Astrocyte of the cerebellum (primary cell): ENCODE results near the gene OTULINL.
"Not testable (repeated sequence)": the region's sequence is repeated elsewhere in the genome, so short reads cannot be mapped to it uniquely, and the experiment has no call there.

ENCODE experiments used
- DNase-seq: peaks from one replicate; pipeline ENCODE4 v3.0.0-alpha.2; 2011; ENCODE audit warnings: low read depth
- H3K4me3 ChIP-seq: 2 replicates; pipeline ENCODE4 v1.5.1; 2011; ENCODE audit warnings: mild to moderate bottlenecking, low read depth, low read length, moderate library complexity
- in situ Hi-C: cut with HindIII; loops from 2 replicates; pipeline ENCODE4 v1.10.0; 2017; ENCODE audit warnings: low sequenced_read_pairs
- TF ChIP-seq, protein P1 (sequence below): IDR thresholded peaks from 2 replicates; pipeline ENCODE4 v1.5.1; 2012; ENCODE audit warnings: low read length, low read depth, moderate library complexity, mild to moderate bottlenecking; ENCODE audit errors: missing control alignments

The OTULINL gene

GRCh38 chr5:14551211-14551610 lies 30.4 kb upstream of the OTULINL start:
- in situ Hi-C loops, result no loop called here
- TF ChIP-seq, protein P1, sequence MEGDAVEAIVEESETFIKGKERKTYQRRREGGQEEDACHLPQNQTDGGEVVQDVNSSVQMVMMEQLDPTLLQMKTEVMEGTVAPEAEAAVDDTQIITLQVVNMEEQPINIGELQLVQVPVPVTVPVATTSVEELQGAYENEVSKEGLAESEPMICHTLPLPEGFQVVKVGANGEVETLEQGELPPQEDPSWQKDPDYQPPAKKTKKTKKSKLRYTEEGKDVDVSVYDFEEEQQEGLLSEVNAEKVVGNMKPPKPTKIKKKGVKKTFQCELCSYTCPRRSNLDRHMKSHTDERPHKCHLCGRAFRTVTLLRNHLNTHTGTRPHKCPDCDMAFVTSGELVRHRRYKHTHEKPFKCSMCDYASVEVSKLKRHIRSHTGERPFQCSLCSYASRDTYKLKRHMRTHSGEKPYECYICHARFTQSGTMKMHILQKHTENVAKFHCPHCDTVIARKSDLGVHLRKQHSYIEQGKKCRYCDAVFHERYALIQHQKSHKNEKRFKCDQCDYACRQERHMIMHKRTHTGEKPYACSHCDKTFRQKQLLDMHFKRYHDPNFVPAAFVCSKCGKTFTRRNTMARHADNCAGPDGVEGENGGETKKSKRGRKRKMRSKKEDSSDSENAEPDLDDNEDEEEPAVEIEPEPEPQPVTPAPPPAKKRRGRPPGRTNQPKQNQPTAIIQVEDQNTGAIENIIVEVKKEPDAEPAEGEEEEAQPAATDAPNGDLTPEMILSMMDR, result no peak
- H3K4me3 ChIP-seq, result no peak overlapping the region
- DNase-seq, result no peak

DNA sequence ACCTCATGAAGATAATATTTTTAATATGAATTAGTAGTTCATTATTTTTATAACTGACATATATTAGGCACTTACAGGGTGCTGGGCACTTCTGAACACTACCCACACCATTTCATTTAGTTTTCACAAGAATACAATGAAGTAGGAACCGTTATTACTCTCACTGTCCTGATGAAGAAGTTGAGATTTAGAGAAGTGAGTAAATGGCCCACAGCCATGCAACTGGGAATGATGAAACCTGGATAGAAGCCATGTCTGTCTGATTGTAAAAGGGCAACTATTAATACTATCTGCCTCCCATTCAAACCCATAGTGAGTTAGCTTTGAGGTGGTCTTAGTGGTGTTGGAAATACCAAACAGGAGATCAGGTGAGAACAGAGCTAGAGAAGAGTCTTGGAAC lies 29.6 kb upstream of the OTULINL start:
- no peak overlapping the region for H3K4me3 ChIP-seq
- in situ Hi-C loops, result no loop called here
- TF ChIP-seq, protein P1, result no peak
- no peak for DNase-seq

- H3K4me3 ChIP-seq, DNase-seq, in situ Hi-C loops: not testable (repeated sequence)
These were observed 27.3 kb upstream of the OTULINL start for GRCh38 chr5:14554288-14554687.

DNA sequence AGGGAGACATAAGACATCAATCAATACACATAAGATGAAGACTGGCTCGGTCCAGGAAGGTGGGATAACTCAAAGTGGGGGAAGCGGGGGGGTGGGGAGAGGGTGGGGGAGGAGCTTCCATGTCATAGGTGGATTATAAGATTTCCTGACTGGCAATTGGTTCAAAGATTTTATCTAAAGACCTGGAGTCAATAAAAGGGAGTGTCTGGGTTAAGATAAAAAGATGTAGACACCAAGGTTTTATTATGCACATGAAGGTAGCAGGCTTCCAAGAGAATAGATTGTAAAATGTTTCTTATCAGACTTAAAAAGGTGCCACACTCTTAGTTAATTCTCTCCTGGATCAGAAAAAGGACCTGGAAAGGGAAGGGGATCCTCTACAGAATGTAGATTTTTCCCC lies 25.6 kb upstream of the OTULINL start:
- TF ChIP-seq, protein P1, result no peak
- DNase-seq, result no peak
- H3K4me3 ChIP-seq, result no peak overlapping the region
- in situ Hi-C loops, result no loop called here

GRCh38 chr5:14557203-14557770 lies 24.3 kb upstream of the OTULINL start:
- DNase-seq, result no peak
- H3K4me3 ChIP-seq, result no peak overlapping the region
- in situ Hi-C loops, result no loop called here
- TF ChIP-seq, protein P1, result no peak

- TF ChIP-seq, protein P1, result no peak
- H3K4me3 ChIP-seq, result no peak overlapping the region
- in situ Hi-C loops, result no loop called here
- no peak for DNase-seq
These were observed 23.7 kb upstream of the OTULINL start for GRCh38 chr5:14557791-14558415.

DNA sequence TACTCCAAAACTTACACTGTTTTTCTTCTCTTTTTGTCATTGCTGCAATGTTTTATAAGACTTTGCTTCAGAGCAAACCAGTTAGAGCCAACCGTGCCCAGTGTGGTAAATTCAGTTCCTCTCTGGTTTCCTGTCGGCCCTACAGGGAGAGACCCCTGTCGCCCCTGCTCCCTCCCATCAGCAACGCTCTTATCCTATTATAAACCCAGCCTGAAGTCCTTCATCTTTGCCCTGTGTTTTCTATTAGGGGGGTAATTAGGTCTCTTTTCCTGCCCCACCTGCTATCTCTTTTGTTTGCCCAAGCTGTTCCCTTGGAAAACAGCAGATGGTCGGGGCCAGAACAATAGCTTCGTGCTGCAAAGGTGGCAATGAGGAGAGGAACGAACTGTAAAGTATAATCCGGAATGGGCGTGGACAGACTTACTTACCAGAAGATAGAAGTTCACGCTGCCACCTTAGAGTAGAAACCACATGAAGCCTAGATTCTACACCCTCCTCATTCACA lies 21.4 kb upstream of the OTULINL start:
- in situ Hi-C loops, result no loop called here
- TF ChIP-seq, protein P1, result no peak
- no peak for DNase-seq
- H3K4me3 ChIP-seq, result no peak overlapping the region
